HepG2 (cell line): ENCODE data around the gene CPPED1.

Experiments used
- CEBPB ChIP-seq: IDR thresholded peaks from 2 replicates; pipeline ENCODE4 v1.6.1; 2011; ENCODE audit warnings: low read depth, low read length, improper control_type of control experiment, borderline replicate concordance
- DPF2 ChIP-seq: sonication (generic); formaldehyde crosslinking; IDR thresholded peaks from 2 replicates; pipeline ENCODE4 v1.4.0; 2020; ENCODE audit warnings: mild to moderate bottlenecking, low read depth, missing genetic modification reagents, borderline replicate concordance
- MLX ChIP-seq: IDR thresholded peaks from 2 replicates; pipeline ENCODE4 v1.6.1; 2016
- ZNF274 ChIP-seq: sonication (generic); formaldehyde crosslinking; IDR thresholded peaks from 2 replicates; pipeline ENCODE4 v1.5.1; 2020; ENCODE audit warnings: mild to moderate bottlenecking, missing genetic modification reagents
- ZNF777 ChIP-seq: sonication (generic); formaldehyde crosslinking; IDR thresholded peaks from 2 replicates; pipeline ENCODE4 v1.4.0; 2020; ENCODE audit warnings: missing genetic modification reagents
- ZNF792 ChIP-seq: IDR thresholded peaks from 2 replicates; pipeline ENCODE4 v1.6.1; 2016
- TF ChIP-seq, protein P1 (sequence below): sonication (generic); formaldehyde crosslinking; IDR thresholded peaks from 2 replicates; pipeline ENCODE4 v1.4.0; 2020; ENCODE audit warnings: missing genetic modification reagents, mild to moderate bottlenecking, borderline replicate concordance

DNA sequence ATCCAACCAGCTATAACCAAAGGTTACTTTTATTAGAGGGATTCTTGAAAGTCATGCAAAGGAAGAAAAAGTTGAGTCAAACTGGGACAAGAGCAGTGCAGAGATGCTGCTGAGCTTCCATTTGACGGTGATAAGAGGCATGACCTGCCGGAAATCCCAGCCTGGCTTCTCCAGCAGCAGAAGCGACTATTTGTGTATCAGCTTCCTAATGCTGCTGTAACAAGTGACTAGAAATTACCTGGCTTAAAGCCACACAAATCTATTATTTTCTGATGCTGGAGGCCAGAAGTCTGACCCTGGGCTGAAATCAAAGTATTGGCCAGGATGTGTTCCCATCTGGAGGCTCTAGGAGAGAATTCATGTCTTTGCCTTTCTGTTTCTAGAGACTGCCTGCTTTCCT is 41.6 kb upstream of the CPPED1 start:
- TF ChIP-seq, protein P1, sequence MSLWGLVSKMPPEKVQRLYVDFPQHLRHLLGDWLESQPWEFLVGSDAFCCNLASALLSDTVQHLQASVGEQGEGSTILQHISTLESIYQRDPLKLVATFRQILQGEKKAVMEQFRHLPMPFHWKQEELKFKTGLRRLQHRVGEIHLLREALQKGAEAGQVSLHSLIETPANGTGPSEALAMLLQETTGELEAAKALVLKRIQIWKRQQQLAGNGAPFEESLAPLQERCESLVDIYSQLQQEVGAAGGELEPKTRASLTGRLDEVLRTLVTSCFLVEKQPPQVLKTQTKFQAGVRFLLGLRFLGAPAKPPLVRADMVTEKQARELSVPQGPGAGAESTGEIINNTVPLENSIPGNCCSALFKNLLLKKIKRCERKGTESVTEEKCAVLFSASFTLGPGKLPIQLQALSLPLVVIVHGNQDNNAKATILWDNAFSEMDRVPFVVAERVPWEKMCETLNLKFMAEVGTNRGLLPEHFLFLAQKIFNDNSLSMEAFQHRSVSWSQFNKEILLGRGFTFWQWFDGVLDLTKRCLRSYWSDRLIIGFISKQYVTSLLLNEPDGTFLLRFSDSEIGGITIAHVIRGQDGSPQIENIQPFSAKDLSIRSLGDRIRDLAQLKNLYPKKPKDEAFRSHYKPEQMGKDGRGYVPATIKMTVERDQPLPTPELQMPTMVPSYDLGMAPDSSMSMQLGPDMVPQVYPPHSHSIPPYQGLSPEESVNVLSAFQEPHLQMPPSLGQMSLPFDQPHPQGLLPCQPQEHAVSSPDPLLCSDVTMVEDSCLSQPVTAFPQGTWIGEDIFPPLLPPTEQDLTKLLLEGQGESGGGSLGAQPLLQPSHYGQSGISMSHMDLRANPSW (CRISPR knock-in tag): no peak
- TF ChIP-seq CEBPB (no peak), ZNF274 (CRISPR knock-in tag) (no peak), ZNF777 (no peak), ZNF792 (CRISPR knock-in tag) (no peak), MLX (CRISPR knock-in tag) (no peak), DPF2 (no peak)
